ENCODE data around the gene TEKT2.
A peak's percentile ranks its signal among the peaks of the same experiment; 100 is the strongest.

TEKT2 gene

GRCh38 chr1:36087233-36088123 is 3.6 kb downstream of the TEKT2 start:
- DNase-seq: no peak

DNA sequence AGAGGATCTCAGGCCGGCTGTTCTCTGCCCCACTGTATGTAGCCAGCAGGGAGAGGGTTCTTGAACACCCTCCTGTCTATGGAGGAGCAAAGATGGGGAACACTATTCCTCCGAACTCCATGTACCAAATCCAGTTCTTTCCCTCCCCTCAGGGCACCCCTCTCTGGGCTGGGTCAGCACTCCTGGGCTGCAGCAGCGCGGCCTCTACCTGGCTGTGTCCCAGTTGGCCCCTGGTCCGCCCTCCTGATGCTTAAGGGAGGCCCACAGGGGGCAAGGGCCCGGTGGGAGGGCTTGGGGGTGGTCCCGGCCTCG is 4.3 kb downstream of the TEKT2 start:
- no peak for DNase-seq

GRCh38 chr1:36088577-36089392 is 4.9 kb downstream of the TEKT2 start, which contains the start of gene ADPRS:
Gene ADPRS, plus strand, starts transcription at chr1:36088892. Its CDS starts 13 bp downstream, at chr1:36088905.
- peak; percentile 66 for DNase-seq

DNA sequence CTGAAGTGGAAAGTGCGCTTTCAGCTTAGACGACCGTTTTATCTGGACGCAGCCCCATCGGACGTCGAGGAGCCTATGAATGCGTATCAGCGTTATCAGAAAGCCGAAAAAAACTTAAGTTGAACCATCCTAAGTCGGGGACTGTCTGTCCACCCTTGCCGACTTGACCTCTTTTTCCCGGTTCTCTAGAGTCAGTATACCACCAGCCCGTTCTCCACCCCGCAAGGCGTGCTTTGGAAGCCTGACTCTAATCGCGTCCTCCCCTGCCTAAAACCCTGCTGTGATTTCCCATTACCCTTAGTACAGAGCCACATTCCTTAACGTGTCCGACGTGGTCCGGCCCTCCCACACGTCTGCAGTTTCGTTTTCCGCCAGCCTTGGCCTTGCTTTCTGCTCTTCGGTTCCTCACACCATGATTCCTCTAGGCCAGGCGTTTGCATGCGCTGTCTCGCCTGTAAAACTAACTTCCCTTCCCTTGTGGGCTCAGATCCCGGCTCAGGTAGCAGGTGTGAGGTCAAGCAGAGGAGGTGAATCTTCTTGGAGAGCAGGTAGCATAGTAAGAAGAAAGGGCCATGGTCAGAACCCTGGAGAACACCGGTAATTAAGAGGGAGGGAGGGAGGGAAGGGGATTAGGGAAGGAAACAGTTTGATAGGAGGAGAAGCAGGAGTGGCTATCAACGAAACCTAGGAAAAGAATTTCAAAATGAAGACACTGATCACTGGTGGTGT is 5.7 kb downstream of the TEKT2 start:
- no peak for DNase-seq

- DNase-seq: no peak
Measured at GRCh38 chr1:36091141-36091540, 7.2 kb downstream of the TEKT2 start.

GRCh38 chr1:36091698-36092097 is 7.8 kb downstream of the TEKT2 start:
- DNase-seq: no peak

DNA sequence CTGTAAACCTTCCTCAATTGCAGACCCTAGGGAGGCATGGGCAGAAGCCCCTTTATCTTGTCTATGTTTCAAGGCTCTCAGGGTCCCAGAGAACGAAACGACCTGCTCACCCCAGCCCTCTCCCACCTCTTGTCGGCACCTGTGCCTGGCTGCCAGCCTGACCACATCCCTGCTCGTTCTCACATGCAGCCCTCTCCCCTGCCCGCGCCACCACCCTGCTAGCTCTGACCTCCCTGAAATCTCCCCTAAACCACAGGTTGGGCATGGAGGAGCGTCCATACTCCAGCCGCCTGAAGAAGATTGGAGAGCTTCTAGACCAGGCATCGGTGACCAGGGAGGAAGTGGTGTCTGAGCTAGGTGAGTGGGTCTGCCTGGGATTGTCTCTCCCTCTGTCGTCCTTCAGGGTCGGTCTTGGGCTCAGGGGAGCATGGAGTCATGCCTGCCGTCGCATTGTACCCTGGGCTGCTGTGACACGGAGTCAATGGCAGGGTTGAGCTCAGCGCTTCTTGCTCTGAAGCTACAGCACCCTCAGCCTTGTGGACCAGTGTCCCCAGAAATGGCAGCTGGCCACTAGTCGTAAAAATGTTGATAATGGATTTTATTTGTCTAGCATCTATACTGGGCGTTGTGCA is 8.4 kb downstream of the TEKT2 start:
- no peak for DNase-seq

DNA sequence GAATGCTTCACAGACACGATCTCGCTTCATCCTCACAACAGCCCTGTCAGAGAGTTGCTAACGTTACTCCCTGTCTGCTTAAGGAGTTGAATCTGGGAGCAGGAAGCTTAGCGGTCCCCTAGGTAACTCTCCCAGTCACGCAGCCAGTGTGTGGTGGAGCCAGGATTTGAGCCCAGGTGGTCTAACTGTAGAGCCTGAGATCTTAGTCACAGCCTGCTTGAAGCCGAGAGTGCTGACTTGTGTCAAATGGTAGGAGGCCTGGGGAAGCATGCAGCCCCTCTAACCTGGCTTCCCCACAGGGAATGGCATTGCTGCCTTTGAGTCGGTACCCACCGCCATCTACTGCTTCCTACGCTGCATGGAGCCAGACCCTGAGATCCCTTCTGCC is 8.9 kb downstream of the TEKT2 start:
- no peak for DNase-seq

DNA sequence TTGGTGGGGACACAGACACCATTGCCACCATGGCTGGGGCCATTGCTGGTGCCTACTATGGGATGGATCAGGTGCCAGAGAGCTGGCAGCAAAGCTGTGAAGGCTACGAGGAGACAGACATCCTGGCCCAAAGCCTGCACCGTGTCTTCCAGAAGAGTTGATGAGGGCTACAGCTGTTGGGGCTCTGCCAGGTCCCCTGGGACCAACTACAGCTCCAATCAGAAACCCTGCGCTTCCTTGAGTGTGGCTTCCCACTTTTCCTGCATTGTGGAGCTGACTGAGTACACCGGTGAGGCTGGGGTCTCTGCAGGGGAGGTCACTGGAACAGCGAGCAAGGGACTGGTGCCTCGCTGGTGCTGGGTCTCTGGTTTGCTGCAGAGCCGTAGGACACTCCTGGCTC is 9.3 kb downstream of the TEKT2 start:
- DNase-seq: no peak

- DNase-seq: no peak
Measured at GRCh38 chr1:36093929-36094328, 10.0 kb downstream of the TEKT2 start.

DNA sequence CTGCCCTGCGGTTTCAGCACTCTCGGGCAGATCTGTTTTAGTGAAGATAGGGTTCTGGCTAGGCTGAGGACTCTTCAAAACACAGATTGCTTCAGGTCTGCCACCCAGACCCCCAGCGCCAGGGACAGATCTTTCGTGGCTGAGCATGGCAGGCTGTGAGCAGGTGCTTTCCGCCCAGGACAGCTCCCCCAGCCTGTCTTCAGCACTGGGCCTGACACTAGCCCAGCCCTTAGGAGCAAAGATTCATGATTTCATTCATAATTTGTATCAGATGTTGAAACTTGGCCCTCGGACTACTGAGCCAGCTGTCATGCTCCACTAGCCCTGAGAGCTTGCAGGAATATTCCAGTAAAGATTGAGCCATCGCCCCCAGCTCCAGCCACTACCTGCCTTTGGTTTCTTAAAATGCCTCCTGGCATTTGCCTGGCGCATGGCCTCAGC is 10.7 kb downstream of the TEKT2 start:
- DNase-seq: no peak

- DNase-seq: no peak
Measured at GRCh38 chr1:36095760-36096405, 12.0 kb downstream of the TEKT2 start.

- no peak for DNase-seq
Measured at GRCh38 chr1:36096500-36097432, 12.9 kb downstream of the TEKT2 start.

DNA sequence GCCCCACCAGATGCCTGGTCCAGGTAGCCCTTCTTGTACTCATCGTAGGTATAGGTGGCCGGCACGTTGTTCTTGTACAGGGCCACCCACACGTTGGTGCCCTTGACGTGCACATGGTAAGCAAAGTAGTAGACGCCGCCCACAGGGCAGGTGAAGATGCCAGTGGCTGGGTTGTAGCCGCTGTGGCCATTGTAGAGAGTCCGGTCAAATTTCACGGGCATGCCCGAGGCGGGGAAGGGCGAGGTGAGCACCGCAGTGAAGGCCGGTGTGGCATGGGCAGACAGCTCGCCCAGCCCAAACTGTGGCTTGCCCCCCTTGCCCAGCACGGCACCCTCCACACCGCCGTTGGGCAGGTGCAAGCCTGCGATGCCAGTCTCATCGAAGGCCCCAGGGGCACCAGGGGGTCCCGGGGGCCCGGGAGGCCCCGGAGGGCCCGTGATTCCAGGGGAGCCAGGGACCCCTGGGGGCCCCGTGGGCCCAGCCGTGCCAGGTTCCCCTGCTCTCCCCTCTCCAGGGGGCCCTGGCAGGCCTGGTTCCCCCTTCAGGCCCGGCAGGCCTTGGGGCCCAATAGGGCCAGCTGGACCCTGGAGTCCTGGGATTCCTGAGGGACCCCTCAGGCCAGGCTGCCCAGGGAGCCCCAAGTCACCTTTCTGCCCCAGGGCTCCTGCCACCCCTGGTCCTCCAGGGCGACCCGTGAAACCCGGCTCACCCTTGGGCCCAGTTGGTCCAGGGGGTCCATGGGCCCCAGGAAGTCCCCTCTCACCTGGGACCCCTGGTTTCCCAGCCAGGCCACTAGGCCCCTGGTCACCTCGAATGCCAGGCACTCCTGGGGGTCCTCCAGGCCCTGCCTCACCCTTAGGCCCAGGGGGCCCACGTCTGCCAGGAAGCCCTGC is 14.0 kb downstream of the TEKT2 start:
- no peak for DNase-seq

DNA sequence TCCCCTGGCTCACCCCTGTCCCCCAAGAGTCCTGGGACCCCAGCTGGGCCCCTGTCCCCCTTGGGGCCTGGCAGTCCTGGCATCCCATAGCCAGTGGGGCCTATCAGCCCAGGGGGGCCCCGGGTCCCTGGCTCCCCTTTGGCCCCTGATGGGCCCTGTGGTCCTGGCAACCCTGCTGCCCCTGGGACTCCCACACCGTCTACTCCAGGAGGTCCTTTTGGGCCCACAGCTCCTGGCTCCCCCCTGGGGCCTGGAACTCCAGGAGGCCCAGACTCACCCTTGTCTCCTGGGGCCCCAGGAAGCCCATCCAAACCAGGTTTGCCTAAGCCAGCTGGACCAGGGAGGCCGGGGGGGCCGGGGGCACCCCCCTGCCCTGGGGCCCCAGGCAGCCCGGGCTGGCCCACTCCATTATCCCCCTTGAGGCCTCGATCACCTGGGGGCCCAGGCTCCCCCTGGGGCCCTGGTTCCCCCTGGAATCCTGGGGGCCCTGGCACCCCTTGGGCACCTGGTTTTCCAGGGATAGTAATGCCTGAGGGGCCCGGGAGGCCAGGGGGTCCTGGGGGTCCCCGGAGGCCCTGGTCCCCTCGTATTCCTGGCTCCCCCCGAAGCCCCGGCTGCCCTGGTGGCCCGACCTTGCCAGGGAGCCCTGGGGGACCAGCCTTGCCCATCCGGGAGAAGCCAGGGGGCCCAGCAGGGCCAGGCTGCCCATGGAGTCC is 14.9 kb downstream of the TEKT2 start:
- DNase-seq: no peak

- no peak for DNase-seq
Measured at GRCh38 chr1:36099681-36100341, 15.9 kb downstream of the TEKT2 start.

DNA sequence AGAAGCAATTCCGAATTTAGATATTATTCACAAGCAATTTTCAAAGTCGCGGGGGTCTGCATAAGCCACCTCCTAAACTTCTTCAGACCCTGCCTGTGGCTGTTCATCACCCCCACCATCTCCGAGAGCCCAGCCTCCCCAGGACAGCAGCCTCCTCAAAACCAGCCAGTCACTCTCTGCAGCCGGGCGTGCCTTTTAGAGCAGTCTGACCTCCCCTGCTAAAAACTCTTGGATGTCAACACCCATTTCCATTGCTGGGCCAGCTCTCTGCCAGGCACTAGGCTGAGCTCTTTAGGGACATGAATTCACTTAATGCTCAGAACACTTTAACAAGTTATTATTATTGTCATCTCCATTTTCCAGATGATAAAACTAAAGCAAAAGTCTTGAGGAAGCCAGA is 16.5 kb downstream of the TEKT2 start:
- DNase-seq: no peak

GRCh38 chr1:36101546-36101945 is 17.7 kb downstream of the TEKT2 start:
- DNase-seq: no peak

DNA sequence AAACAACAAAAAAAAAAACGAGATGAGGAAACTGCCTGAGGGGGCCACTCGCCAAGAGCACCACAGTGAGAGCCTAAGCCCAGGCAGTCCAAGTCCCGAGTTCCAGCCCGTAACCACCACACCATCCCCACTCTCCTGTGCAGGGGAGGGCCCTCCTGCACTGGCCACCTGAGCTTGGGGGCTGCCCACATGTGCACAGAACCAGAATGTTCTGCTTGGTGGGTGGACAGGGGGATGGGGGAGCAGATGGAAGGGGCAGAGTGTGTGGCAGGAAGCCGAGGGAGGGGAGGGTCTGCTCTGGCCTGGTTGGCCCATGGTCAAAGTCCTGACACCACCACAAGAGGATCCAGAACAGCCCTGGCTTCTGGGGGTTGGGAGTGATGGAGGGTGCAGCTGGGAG is 22.4 kb downstream of the TEKT2 start:
- no peak for DNase-seq
